Hepatocyte (in vitro differentiated cells): ENCODE data around the gene MOV10. TPM values are rescaled to one million over a fixed set of nuclear protein-coding genes. Genes with fewer than 3 reads are reported as not detected.

Experiments
- DNase-seq: peaks from one replicate; pipeline ENCODE4 v3.0.0-alpha.2; 2016; ENCODE audit warnings: low spot score
- H2AFZ ChIP-seq: fragments of 200-600 bp; sonication (generic); 2 replicates; pipeline ENCODE4 v1.6.0; 2016; ENCODE audit warnings: antibody characterized with exemption, mild to moderate bottlenecking
- H3K27ac ChIP-seq: fragments of 200-600 bp; sonication (generic); 2 replicates; pipeline ENCODE4 v1.5.1; 2016; ENCODE audit warnings: mild to moderate bottlenecking
- H3K27me3 ChIP-seq: fragments of 200-600 bp; sonication (generic); 2 replicates; pipeline ENCODE4 v1.6.1; 2016
- H3K36me3 ChIP-seq: fragments of 200-600 bp; sonication (generic); replicated peaks from 2 replicates; pipeline ENCODE4 v1.5.1; 2016; ENCODE audit warnings: low read depth; ENCODE audit not compliant: insufficient read depth
- H3K4me1 ChIP-seq: fragments of 200-600 bp; sonication (generic); 2 replicates; pipeline ENCODE4 v1.5.1; 2016; ENCODE audit warnings: mild to moderate bottlenecking, moderate library complexity; ENCODE audit not compliant: insufficient read depth
- H3K4me2 ChIP-seq: fragments of 200-600 bp; sonication (generic); 2 replicates; pipeline ENCODE4 v1.6.0; 2016
- H3K4me3 ChIP-seq: fragments of 200-600 bp; sonication (generic); 2 replicates; pipeline ENCODE4 v1.5.1; 2016; ENCODE audit warnings: mild to moderate bottlenecking
- H3K79me2 ChIP-seq: fragments of 200-600 bp; sonication (generic); 2 replicates; pipeline ENCODE4 v1.6.0; 2017; ENCODE audit warnings: mild to moderate bottlenecking
- H3K9me2 ChIP-seq: fragments of 200-600 bp; sonication (generic); replicated peaks from 2 replicates; pipeline ENCODE4 v1.6.0; 2017; ENCODE audit warnings: mild to moderate bottlenecking; ENCODE audit not compliant: insufficient read depth
- H3K9me3 ChIP-seq: fragments of 200-600 bp; sonication (generic); 2 replicates; pipeline ENCODE4 v1.5.1; 2016; ENCODE audit warnings: low read depth, mild to moderate bottlenecking
- H4K20me1 ChIP-seq: fragments of 200-600 bp; sonication (generic); 2 replicates; pipeline ENCODE4 v1.6.0; 2016; ENCODE audit warnings: mild to moderate bottlenecking; ENCODE audit not compliant: insufficient read depth, poor library complexity, severe bottlenecking
- EZH2 ChIP-seq: fragments of 200-600 bp; sonication (generic); IDR thresholded peaks from 2 replicates; pipeline ENCODE4 v1.6.1; 2016; ENCODE audit warnings: antibody characterized with exemption, mild to moderate bottlenecking, borderline replicate concordance
- EZH2phosphoT487 ChIP-seq: fragments of 200-600 bp; sonication (generic); IDR thresholded peaks from one replicate; pipeline ENCODE4 v1.6.1; 2018; ENCODE audit warnings: antibody characterized with exemption, mild to moderate bottlenecking, low read depth, moderate library complexity; ENCODE audit not compliant: unreplicated experiment, severe bottlenecking
- WGBS: methylation state at CpG from one replicate; pipeline ENCODE4 v1.1.6; 2016; ENCODE audit warnings: low lambda C conversion rate; ENCODE audit errors: missing lambda C conversion rate; 5-methylcytosine and 5-hydroxymethylcytosine counted together
- polyA plus RNA-seq: library from polyadenylated mRNA; unstranded; fragments of >200 nt; fragmentation: Nextera tagmentation; extraction: Ambion mirVana; gene quantifications from 2 replicates; pipeline ENCODE4 v1.2.1, GENCODE V29; 2016
- total RNA-seq: library from RNA; depleted of rRNA; stranded (reverse); fragments of >200 nt; gene quantifications from 2 replicates; pipeline ENCODE4 v1.2.3, GENCODE V29; 2014
- TF ChIP-seq, protein P1 (sequence below): fragments of 200-600 bp; sonication (generic); IDR thresholded peaks from 2 replicates; pipeline ENCODE4 v1.5.1; 2016; ENCODE audit warnings: antibody characterized with exemption, mild to moderate bottlenecking; ENCODE audit not compliant: poor library complexity

Gene MOV10
- total and polyA plus RNA-seq, 2 experiments from 2014 or later, result 98.2 to 133 TPM

GRCh38 chr1:112692681-112693080, 18.2 kb downstream of the MOV10 start:
- TF ChIP-seq, protein P1, sequence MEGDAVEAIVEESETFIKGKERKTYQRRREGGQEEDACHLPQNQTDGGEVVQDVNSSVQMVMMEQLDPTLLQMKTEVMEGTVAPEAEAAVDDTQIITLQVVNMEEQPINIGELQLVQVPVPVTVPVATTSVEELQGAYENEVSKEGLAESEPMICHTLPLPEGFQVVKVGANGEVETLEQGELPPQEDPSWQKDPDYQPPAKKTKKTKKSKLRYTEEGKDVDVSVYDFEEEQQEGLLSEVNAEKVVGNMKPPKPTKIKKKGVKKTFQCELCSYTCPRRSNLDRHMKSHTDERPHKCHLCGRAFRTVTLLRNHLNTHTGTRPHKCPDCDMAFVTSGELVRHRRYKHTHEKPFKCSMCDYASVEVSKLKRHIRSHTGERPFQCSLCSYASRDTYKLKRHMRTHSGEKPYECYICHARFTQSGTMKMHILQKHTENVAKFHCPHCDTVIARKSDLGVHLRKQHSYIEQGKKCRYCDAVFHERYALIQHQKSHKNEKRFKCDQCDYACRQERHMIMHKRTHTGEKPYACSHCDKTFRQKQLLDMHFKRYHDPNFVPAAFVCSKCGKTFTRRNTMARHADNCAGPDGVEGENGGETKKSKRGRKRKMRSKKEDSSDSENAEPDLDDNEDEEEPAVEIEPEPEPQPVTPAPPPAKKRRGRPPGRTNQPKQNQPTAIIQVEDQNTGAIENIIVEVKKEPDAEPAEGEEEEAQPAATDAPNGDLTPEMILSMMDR, result no peak
- no peak for TF ChIP-seq EZH2
- no peak for TF ChIP-seq EZH2phosphoT487
- H3K4me3 ChIP-seq, result no peak overlapping the region
- H3K27ac ChIP-seq, result no peak overlapping the region
- 98% methylated on average over 5 of the region's 5 CpGs for WGBS
- no peaks in the 10 kb centered on the region for H3K9me2 ChIP-seq
- no peaks in the 10 kb centered on the region for H3K27me3 ChIP-seq
- H3K4me2 ChIP-seq, result no peak overlapping the region
- H3K4me1 ChIP-seq, result peaks cover 6% of the 10 kb centered on the region
- no peaks in the 10 kb centered on the region for H3K9me3 ChIP-seq
- no peaks in the 10 kb centered on the region for H3K36me3 ChIP-seq
- no peak for DNase-seq
- no peak overlapping the region for H2AFZ ChIP-seq
- H3K79me2 ChIP-seq, result peaks cover 4% of the 10 kb centered on the region
- no peaks in the 10 kb centered on the region for H4K20me1 ChIP-seq

GRCh38 chr1:112693821-112694220, 19.4 kb downstream of the MOV10 start:
- no peak for DNase-seq
- Histone ChIP-seq H3K27ac (no peak overlapping the region), H2AFZ (no peak overlapping the region), H3K9me2 (no peaks in the 10 kb centered on the region), H4K20me1 (no peaks in the 10 kb centered on the region), H3K4me1 (peaks cover 17% of the 10 kb centered on the region), H3K79me2 (no peaks in the 10 kb centered on the region), H3K27me3 (no peaks in the 10 kb centered on the region), H3K4me3 (no peak overlapping the region), H3K4me2 (no peak overlapping the region), H3K36me3 (no peaks in the 10 kb centered on the region), H3K9me3 (no peaks in the 10 kb centered on the region)
- 100% methylated on average over 6 of the region's 6 CpGs for WGBS
- TF ChIP-seq EZH2phosphoT487 (no peak), EZH2 (no peak)
- TF ChIP-seq, protein P1, result no peak

GRCh38 chr1:112694363-112694929, 20.0 kb downstream of the MOV10 start:
- no peak for DNase-seq
- Histone ChIP-seq H3K27me3 (no peaks in the 10 kb centered on the region), H3K9me3 (no peaks in the 10 kb centered on the region), H3K4me3 (no peak overlapping the region), H2AFZ (no peak overlapping the region), H3K79me2 (no peaks in the 10 kb centered on the region), H3K27ac (no peak overlapping the region), H4K20me1 (no peaks in the 10 kb centered on the region), H3K36me3 (no peaks in the 10 kb centered on the region), H3K4me1 (peaks cover 22% of the 10 kb centered on the region), H3K4me2 (no peak overlapping the region), H3K9me2 (no peaks in the 10 kb centered on the region)
- TF ChIP-seq EZH2phosphoT487 (no peak), EZH2 (no peak)
- TF ChIP-seq, protein P1, result no peak
- WGBS, result 94% methylated on average over 15 of the region's 15 CpGs

DNA sequence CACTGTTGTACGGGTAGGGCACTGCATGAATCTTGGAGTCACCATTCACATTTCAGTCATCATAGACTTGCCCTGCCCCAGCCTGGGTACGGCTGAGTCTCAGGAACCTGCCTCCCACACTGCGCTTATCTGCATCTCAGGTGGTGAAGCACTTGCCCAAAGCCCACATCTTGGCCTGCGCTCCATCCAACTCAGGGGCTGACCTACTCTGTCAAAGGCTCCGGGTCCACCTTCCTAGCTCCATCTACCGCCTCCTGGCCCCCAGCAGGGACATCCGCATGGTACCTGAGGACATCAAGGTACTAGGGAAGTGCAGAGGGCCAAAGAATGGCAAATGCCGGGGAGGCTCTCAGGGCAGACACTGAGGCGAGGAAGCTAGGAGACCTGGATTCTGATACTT, 20.8 kb downstream of the MOV10 start:
- no peak overlapping the region for H2AFZ ChIP-seq
- DNase-seq, result no peak
- H3K27ac ChIP-seq, result no peak overlapping the region
- peaks cover 30% of the 10 kb centered on the region for H3K4me1 ChIP-seq
- H4K20me1 ChIP-seq, result no peaks in the 10 kb centered on the region
- 98% methylated on average over 9 of the region's 9 CpGs for WGBS
- no peak overlapping the region for H3K4me2 ChIP-seq
- no peaks in the 10 kb centered on the region for H3K36me3 ChIP-seq
- no peaks in the 10 kb centered on the region for H3K27me3 ChIP-seq
- H3K79me2 ChIP-seq, result no peaks in the 10 kb centered on the region
- no peaks in the 10 kb centered on the region for H3K9me3 ChIP-seq
- no peaks in the 10 kb centered on the region for H3K9me2 ChIP-seq
- TF ChIP-seq EZH2phosphoT487 (no peak), EZH2 (no peak)
- TF ChIP-seq, protein P1, result no peak
- no peak overlapping the region for H3K4me3 ChIP-seq
